ENCODE measurements around the gene NOP9.

GRCh38 chr14:24280797-24281460 lies 18.7 kb upstream of the NOP9 start:
- TF ChIP-seq CTCF (IDR thresholded peaks at IDR 0.05; ENCODE audit: poor library complexity) (no peak), EZH2 (IDR thresholded peaks at IDR 0.05; ENCODE audit: borderline replicate concordance) (no peak)

All from hepatocyte (in vitro differentiated cells).